GM23338 (cell line): ENCODE results near the gene TBX2. TPM values are rescaled to one million over a fixed set of nuclear protein-coding genes. Genes with fewer than 3 reads are reported as not detected.

ENCODE experiments used
- CREB1 ChIP-seq: fragments of 250-450 bp; sonication (Bioruptor Pico); IDR thresholded peaks from 2 replicates; pipeline ENCODE4 v1.5.0; 2020; ENCODE audit warnings: low read depth, mild to moderate bottlenecking, moderate library complexity
- EZH2 ChIP-seq: fragments of 200-600 bp; sonication (generic); IDR thresholded peaks from one replicate; pipeline ENCODE4 v1.8.0; 2017; ENCODE audit warnings: antibody characterized with exemption, mild to moderate bottlenecking, low read depth; ENCODE audit not compliant: unreplicated experiment
- STAT1 ChIP-seq: IDR thresholded peaks from one replicate; pipeline ENCODE4 v1.6.1; 2016; ENCODE audit warnings: antibody characterized with exemption; ENCODE audit not compliant: unreplicated experiment
- ZNF114 ChIP-seq: fragments of 250-450 bp; sonication (Bioruptor Pico); IDR thresholded peaks from 2 replicates; pipeline ENCODE4 v1.5.0; 2020; ENCODE audit warnings: mild to moderate bottlenecking, moderate library complexity
- ZNF331 ChIP-seq: fragments of 250-450 bp; sonication (Bioruptor Pico); IDR thresholded peaks from 2 replicates; pipeline ENCODE4 v1.5.0; 2020; ENCODE audit warnings: low read depth, mild to moderate bottlenecking, moderate library complexity
- polyA plus RNA-seq: library from polyadenylated mRNA; unstranded; fragments of >200 nt; fragmentation: Nextera tagmentation; extraction: Ambion mirVana; gene quantifications from 2 replicates; pipeline ENCODE4 v1.2.1, GENCODE V29; 2016
- total RNA-seq: library from RNA; depleted of rRNA; stranded (reverse); fragments of >200 nt; shearing (Covaris generic); gene quantifications from 2 replicates; pipeline ENCODE4 v1.2.3, GENCODE V29; 2014
- TF ChIP-seq, protein P1 (sequence below): fragments of 250-450 bp; sonication (Bioruptor Pico); IDR thresholded peaks from 2 replicates; pipeline ENCODE4 v1.5.0; 2020; ENCODE audit warnings: mild to moderate bottlenecking, moderate library complexity
- TF ChIP-seq, protein P2 (sequence below): IDR thresholded peaks from one replicate; pipeline ENCODE4 v1.6.1; 2018; ENCODE audit warnings: antibody characterized with exemption; ENCODE audit not compliant: unreplicated experiment

TBX2 gene
- total and polyA plus RNA-seq, 2 experiments from 2014 or later: not detected

DNA sequence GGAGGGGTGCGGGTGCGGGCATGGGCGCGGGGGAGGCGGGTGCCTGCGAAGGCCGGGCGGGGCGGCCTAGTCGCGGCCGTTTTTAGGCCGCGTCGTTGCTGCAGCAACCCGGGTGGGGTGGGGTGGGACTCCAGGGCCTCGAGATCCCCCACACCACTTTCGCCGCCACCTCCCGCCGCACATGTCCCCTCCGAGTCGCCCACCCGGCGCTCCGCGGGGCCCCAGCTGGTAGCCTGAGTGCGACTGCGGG lies 11.3 kb downstream of the TBX2 start (continued):
- TF ChIP-seq, protein P1, sequence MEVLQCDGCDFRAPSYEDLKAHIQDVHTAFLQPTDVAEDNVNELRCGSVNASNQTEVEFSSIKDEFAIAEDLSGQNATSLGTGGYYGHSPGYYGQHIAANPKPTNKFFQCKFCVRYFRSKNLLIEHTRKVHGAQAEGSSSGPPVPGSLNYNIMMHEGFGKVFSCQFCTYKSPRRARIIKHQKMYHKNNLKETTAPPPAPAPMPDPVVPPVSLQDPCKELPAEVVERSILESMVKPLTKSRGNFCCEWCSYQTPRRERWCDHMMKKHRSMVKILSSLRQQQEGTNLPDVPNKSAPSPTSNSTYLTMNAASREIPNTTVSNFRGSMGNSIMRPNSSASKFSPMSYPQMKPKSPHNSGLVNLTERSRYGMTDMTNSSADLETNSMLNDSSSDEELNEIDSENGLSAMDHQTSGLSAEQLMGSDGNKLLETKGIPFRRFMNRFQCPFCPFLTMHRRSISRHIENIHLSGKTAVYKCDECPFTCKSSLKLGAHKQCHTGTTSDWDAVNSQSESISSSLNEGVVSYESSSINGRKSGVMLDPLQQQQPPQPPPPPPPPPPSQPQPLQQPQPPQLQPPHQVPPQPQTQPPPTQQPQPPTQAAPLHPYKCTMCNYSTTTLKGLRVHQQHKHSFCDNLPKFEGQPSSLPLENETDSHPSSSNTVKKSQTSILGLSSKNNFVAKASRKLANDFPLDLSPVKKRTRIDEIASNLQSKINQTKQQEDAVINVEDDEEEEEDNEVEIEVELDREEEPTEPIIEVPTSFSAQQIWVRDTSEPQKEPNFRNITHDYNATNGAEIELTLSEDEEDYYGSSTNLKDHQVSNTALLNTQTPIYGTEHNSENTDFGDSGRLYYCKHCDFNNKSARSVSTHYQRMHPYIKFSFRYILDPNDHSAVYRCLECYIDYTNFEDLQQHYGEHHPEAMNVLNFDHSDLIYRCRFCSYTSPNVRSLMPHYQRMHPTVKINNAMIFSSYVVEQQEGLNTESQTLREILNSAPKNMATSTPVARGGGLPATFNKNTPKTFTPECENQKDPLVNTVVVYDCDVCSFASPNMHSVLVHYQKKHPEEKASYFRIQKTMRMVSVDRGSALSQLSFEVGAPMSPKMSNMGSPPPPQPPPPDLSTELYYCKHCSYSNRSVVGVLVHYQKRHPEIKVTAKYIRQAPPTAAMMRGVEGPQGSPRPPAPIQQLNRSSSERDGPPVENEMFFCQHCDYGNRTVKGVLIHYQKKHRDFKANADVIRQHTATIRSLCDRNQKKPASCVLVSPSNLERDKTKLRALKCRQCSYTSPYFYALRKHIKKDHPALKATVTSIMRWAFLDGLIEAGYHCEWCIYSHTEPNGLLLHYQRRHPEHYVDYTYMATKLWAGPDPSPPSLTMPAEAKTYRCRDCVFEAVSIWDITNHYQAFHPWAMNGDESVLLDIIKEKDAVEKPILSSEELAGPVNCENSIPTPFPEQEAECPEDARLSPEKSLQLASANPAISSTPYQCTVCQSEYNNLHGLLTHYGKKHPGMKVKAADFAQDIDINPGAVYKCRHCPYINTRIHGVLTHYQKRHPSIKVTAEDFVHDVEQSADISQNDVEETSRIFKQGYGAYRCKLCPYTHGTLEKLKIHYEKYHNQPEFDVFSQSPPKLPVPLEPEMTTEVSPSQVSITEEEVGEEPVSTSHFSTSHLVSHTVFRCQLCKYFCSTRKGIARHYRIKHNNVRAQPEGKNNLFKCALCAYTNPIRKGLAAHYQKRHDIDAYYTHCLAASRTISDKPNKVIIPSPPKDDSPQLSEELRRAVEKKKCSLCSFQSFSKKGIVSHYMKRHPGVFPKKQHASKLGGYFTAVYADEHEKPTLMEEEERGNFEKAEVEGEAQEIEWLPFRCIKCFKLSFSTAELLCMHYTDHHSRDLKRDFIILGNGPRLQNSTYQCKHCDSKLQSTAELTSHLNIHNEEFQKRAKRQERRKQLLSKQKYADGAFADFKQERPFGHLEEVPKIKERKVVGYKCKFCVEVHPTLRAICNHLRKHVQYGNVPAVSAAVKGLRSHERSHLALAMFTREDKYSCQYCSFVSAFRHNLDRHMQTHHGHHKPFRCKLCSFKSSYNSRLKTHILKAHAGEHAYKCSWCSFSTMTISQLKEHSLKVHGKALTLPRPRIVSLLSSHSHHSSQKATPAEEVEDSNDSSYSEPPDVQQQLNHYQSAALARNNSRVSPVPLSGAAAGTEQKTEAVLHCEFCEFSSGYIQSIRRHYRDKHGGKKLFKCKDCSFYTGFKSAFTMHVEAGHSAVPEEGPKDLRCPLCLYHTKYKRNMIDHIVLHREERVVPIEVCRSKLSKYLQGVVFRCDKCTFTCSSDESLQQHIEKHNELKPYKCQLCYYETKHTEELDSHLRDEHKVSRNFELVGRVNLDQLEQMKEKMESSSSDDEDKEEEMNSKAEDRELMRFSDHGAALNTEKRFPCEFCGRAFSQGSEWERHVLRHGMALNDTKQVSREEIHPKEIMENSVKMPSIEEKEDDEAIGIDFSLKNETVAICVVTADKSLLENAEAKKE (CRISPR knock-in tag): no peak
- TF ChIP-seq STAT1: no peak
- TF ChIP-seq, protein P2, sequence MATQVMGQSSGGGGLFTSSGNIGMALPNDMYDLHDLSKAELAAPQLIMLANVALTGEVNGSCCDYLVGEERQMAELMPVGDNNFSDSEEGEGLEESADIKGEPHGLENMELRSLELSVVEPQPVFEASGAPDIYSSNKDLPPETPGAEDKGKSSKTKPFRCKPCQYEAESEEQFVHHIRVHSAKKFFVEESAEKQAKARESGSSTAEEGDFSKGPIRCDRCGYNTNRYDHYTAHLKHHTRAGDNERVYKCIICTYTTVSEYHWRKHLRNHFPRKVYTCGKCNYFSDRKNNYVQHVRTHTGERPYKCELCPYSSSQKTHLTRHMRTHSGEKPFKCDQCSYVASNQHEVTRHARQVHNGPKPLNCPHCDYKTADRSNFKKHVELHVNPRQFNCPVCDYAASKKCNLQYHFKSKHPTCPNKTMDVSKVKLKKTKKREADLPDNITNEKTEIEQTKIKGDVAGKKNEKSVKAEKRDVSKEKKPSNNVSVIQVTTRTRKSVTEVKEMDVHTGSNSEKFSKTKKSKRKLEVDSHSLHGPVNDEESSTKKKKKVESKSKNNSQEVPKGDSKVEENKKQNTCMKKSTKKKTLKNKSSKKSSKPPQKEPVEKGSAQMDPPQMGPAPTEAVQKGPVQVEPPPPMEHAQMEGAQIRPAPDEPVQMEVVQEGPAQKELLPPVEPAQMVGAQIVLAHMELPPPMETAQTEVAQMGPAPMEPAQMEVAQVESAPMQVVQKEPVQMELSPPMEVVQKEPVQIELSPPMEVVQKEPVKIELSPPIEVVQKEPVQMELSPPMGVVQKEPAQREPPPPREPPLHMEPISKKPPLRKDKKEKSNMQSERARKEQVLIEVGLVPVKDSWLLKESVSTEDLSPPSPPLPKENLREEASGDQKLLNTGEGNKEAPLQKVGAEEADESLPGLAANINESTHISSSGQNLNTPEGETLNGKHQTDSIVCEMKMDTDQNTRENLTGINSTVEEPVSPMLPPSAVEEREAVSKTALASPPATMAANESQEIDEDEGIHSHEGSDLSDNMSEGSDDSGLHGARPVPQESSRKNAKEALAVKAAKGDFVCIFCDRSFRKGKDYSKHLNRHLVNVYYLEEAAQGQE: no peak
- no peak for TF ChIP-seq ZNF331 (CRISPR knock-in tag)
- TF ChIP-seq EZH2: no peak
- TF ChIP-seq CREB1 (CRISPR knock-in tag): no peak
- no peak for TF ChIP-seq ZNF114 (CRISPR knock-in tag)
